T-helper 2 cell treated with Interferon-gamma antibody and Interleukin-4, amounts not matched to agents 5 μg/mL and 100 μg/mL, for 36 hours (primary cell): Measurements from ENCODE around the gene TUBGCP3.
"Not testable (repeated sequence)": the region's sequence is repeated elsewhere in the genome, so short reads cannot be mapped to it uniquely, and the experiment has no call there.

Experiments used
- DNase-seq: peaks from one replicate; pipeline ENCODE4 v3.0.0; 2021; ENCODE audit warnings: low spot score
- H3K27ac Mint-ChIP-seq: one replicate; pipeline ENCODE4 v1.8.0; 2021; ENCODE audit warnings: mild to moderate bottlenecking, mixed read lengths
- H3K27me3 Mint-ChIP-seq: one replicate; pipeline ENCODE4 v1.8.0; 2021; ENCODE audit warnings: low read depth, mixed read lengths
- H3K36me3 Mint-ChIP-seq: one replicate; pipeline ENCODE4 v1.8.0; 2021; ENCODE audit warnings: low read depth, mixed read lengths
- H3K4me1 Mint-ChIP-seq: one replicate; pipeline ENCODE4 v1.8.0; 2021; ENCODE audit warnings: low read depth, mixed read lengths
- H3K4me3 Mint-ChIP-seq: one replicate; pipeline ENCODE4 v1.8.0; 2022; ENCODE audit warnings: mild to moderate bottlenecking, moderate library complexity, mixed read lengths
- H3K9me3 Mint-ChIP-seq: one replicate; pipeline ENCODE4 v1.8.0; 2021; ENCODE audit warnings: mixed read lengths

Gene TUBGCP3

DNA sequence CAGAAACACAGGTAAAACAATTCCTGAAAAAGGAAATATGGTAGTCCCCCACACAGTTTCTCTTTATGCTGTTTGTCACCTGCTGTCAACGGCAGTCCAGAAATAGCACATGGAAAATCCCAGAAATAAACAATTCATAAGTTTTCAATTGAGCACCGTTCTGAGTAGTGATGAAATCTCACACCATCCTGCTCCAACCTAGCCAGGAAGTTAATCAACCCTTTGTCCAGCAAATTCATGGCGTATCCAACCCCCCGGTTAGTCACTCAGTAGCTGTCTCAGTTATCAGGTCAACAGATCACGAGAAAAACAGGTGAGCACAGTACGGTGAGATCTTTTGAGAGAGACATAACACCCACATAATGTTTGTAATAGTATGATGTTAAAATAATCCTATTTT lies 74.2 kb downstream of the TUBGCP3 start:
- Mint-ChIP-seq H3K27me3 (no peaks in the 10 kb centered on the region), H3K9me3 (no peaks in the 10 kb centered on the region), H3K4me1 (no peaks in the 10 kb centered on the region), H3K4me3 (no peak overlapping the region), H3K27ac (no peak overlapping the region), H3K36me3 (peaks cover 19% of the 10 kb centered on the region)
- no peak for DNase-seq

DNA sequence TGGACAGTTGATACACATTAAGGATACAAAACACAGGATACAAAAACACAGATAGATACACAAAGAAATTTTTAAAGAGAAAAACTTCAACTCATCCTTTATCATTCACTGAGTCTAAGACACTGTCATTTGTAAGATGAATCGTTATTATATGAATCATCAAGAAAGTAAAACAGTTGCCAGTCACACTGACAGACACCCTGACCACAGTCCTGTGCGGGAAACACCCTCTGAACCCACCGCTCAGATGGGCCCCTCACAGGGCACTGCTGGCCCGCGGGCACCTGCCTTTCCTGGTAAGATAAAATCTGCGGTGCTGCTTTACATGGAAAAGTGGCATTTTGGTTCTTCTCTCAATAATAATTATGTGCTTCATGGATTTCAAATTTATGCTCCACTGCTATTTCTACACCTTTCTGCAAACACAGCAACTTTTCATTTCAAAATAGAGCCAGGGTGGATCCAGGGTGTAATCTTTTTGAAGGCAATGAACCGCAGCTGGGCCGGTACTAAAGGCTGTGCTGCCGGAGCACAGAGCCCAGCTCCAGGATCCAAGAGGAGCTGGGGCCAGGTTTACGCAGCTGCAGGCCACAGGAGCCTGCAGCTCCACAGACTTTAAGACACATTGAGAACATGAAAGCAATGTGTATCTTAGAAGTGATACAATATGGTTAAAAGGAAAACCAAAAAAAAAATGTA lies 76.8 kb downstream of the TUBGCP3 start:
- H3K36me3 Mint-ChIP-seq = peaks cover 16% of the 10 kb centered on the region

GRCh38 chr13:112510002-112510780 lies 77.8 kb downstream of the TUBGCP3 start:
- no peaks in the 10 kb centered on the region for H3K27me3 Mint-ChIP-seq
- DNase-seq = no peak
- no peaks in the 10 kb centered on the region for H3K4me1 Mint-ChIP-seq
- no peak overlapping the region for H3K4me3 Mint-ChIP-seq
- H3K27ac Mint-ChIP-seq = no peak overlapping the region
- peaks cover 14% of the 10 kb centered on the region for H3K36me3 Mint-ChIP-seq
- H3K9me3 Mint-ChIP-seq = no peaks in the 10 kb centered on the region

More for the DNA sequence above, 76.8 kb downstream of the TUBGCP3 start:
- Mint-ChIP-seq H3K27ac (no peak overlapping the region), H3K4me3 (no peak overlapping the region), H3K4me1 (no peaks in the 10 kb centered on the region), H3K9me3 (no peaks in the 10 kb centered on the region), H3K27me3 (no peaks in the 10 kb centered on the region)
- DNase-seq = peak; percentile 10

DNA sequence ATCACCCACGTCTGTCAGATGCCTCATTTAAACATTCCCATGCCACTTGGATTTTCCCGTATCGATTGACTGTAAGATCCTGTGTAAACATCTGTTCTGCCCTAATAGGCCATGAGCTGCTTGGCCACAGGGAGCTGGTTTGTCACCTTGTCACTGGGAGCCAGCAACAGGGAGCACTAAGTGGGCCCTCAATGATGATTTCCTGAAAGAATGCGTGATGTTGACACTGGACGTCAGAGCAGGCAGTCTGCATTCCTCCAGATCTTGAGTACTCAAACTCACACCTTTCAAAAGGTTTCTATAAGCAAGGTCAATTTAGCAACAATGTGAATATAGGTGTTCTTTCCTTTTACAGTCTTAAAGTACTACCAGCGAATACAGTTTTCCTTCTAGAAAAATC lies 78.8 kb downstream of the TUBGCP3 start:
- H3K27me3 Mint-ChIP-seq = no peaks in the 10 kb centered on the region
- H3K4me3 Mint-ChIP-seq = no peak overlapping the region
- no peaks in the 10 kb centered on the region for H3K4me1 Mint-ChIP-seq
- no peak overlapping the region for H3K27ac Mint-ChIP-seq
- H3K36me3 Mint-ChIP-seq = peaks cover 14% of the 10 kb centered on the region
- no peaks in the 10 kb centered on the region for H3K9me3 Mint-ChIP-seq
- DNase-seq = no peak

GRCh38 chr13:112506046-112506445 lies 81.9 kb downstream of the TUBGCP3 start:
- Mint-ChIP-seq H3K27me3 (no peaks in the 10 kb centered on the region), H3K9me3 (no peaks in the 10 kb centered on the region), H3K36me3 (peaks cover 28% of the 10 kb centered on the region), H3K4me3 (no peak overlapping the region), H3K27ac (no peak overlapping the region), H3K4me1 (no peaks in the 10 kb centered on the region)
- no peak for DNase-seq

DNA sequence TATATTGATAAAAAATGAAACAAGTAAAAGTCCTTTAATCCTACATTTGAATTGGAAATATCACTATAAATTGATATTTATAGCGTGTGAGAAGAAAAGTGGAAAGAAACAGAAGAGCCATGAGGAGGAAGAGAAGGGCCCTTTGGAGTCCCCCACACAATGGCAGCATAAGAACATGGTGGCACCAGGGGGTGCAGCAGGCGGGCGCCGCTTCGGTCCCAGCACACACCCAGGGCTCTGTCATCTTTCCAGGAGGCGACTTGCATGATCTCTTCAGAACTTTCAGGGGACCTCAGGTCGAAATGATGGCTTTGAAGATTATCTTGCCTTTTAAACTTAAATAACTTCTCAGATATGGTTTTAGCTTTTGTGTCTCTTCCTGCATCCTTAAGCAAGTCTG lies 91.8 kb downstream of the TUBGCP3 start:
- no peaks in the 10 kb centered on the region for H3K9me3 Mint-ChIP-seq
- H3K4me1 Mint-ChIP-seq = peaks cover 2% of the 10 kb centered on the region
- peaks cover 28% of the 10 kb centered on the region for H3K36me3 Mint-ChIP-seq
- no peak for DNase-seq
- no peaks in the 10 kb centered on the region for H3K27me3 Mint-ChIP-seq
- no peak overlapping the region for H3K4me3 Mint-ChIP-seq
- H3K27ac Mint-ChIP-seq = no peak overlapping the region

GRCh38 chr13:112495465-112495864 lies 92.5 kb downstream of the TUBGCP3 start:
- H3K4me3 Mint-ChIP-seq = no peak overlapping the region
- H3K4me1 Mint-ChIP-seq = peaks cover 2% of the 10 kb centered on the region
- no peak for DNase-seq
- H3K36me3 Mint-ChIP-seq = peaks cover 24% of the 10 kb centered on the region
- no peaks in the 10 kb centered on the region for H3K27me3 Mint-ChIP-seq
- no peak overlapping the region for H3K27ac Mint-ChIP-seq
- H3K9me3 Mint-ChIP-seq = no peaks in the 10 kb centered on the region

DNA sequence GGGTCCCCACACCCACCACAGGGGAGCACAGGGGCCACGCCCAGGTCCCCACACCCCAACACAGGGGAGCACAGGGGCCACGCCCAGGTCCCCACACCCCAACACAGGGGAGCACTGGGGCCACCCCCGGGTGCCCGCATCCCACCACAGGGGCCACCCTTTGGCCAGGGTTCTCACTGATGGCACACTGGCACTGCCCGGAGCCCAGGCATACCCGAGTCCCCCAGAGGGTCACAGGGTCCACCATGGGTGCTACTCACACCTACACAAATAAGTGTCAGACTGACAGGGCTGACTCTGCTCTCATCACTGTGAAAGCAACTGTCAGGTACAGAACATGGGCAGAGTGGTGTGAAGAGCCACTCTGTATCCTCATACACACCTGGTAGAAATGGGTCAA lies 98.8 kb downstream of the TUBGCP3 start:
- DNase-seq = no peak
- H3K27ac Mint-ChIP-seq = no peak overlapping the region
- H3K9me3 Mint-ChIP-seq = no peaks in the 10 kb centered on the region
- peaks cover 7% of the 10 kb centered on the region for H3K36me3 Mint-ChIP-seq
- H3K4me3 Mint-ChIP-seq = no peak overlapping the region
- no peaks in the 10 kb centered on the region for H3K27me3 Mint-ChIP-seq
- peaks cover 5% of the 10 kb centered on the region for H3K4me1 Mint-ChIP-seq

GRCh38 chr13:112488343-112489050 lies 99.5 kb downstream of the TUBGCP3 start:
- H3K4me3 Mint-ChIP-seq, H3K4me1 Mint-ChIP-seq, H3K36me3 Mint-ChIP-seq, H3K9me3 Mint-ChIP-seq, DNase-seq, H3K27ac Mint-ChIP-seq, H3K27me3 Mint-ChIP-seq: not testable (repeated sequence)

- Mint-ChIP-seq H3K4me3 (no peak overlapping the region), H3K9me3 (no peaks in the 10 kb centered on the region)
- DNase-seq = no peak
These were observed 100.8 kb downstream of the TUBGCP3 start for GRCh38 chr13:112487127-112487517.

GRCh38 chr13:112486386-112487126 lies 101.4 kb downstream of the TUBGCP3 start:
- Mint-ChIP-seq H3K27ac (no peak overlapping the region), H3K4me3 (no peak overlapping the region), H3K36me3 (peaks cover 7% of the 10 kb centered on the region), H3K4me1 (peaks cover 5% of the 10 kb centered on the region), H3K27me3 (no peaks in the 10 kb centered on the region), H3K9me3 (no peaks in the 10 kb centered on the region)
- no peak for DNase-seq

More at GRCh38 chr13:112487127-112487517, 100.8 kb downstream of the TUBGCP3 start:
- H3K36me3 Mint-ChIP-seq = peaks cover 7% of the 10 kb centered on the region
- no peaks in the 10 kb centered on the region for H3K27me3 Mint-ChIP-seq
- no peak overlapping the region for H3K27ac Mint-ChIP-seq
- peaks cover 5% of the 10 kb centered on the region for H3K4me1 Mint-ChIP-seq

DNA sequence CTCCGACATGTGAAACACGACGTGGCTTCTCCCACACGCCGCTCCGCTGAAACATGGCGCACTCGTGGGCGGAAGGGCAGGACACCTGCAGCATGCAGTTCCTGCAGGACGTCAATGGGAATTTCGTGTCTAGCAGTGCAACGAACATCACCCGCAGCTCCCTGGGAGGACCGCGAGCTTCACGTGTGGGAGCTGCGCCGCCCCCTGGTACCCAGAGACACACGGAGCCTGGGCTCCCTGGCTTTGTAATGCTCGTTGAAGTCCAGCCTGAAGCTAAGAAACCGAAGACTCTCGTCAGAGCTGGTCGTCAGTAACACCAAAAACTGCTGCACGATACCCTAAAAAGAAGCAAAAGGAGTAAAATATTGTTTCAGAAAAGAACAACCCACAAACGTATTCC lies 102.1 kb downstream of the TUBGCP3 start:
- H3K4me1 Mint-ChIP-seq, H3K27ac Mint-ChIP-seq, DNase-seq, H3K4me3 Mint-ChIP-seq, H3K36me3 Mint-ChIP-seq, H3K9me3 Mint-ChIP-seq, H3K27me3 Mint-ChIP-seq: not testable (repeated sequence)

- Mint-ChIP-seq H3K36me3 (peaks cover 6% of the 10 kb centered on the region), H3K4me1 (no peaks in the 10 kb centered on the region), H3K27me3 (no peaks in the 10 kb centered on the region), H3K27ac (no peak overlapping the region), H3K4me3 (no peak overlapping the region), H3K9me3 (no peaks in the 10 kb centered on the region)
- no peak for DNase-seq
These were observed 104.7 kb downstream of the TUBGCP3 start for GRCh38 chr13:112483299-112483698.

DNA sequence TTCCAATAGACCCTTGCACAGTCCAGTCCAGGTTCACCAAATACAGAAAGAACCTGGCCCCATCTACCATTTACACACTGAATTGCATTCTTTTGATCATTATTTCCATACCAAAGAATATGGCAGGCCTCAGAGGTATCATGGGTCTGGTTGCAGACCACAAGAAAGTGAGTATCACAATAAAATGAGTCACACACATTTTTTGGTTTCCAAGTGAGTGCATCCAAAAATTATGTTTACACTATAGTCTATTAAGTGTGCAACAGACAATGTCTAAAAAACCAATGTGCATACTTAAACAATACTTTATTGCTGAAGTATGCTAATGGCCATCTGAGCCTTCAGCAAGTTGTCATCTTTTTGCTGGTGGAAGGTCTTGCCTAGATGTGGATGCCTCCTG lies 106.5 kb downstream of the TUBGCP3 start:
- Mint-ChIP-seq H3K36me3 (peaks cover 2% of the 10 kb centered on the region), H3K27me3 (no peaks in the 10 kb centered on the region), H3K9me3 (no peaks in the 10 kb centered on the region), H3K27ac (no peak overlapping the region), H3K4me1 (no peaks in the 10 kb centered on the region), H3K4me3 (no peak overlapping the region)
- DNase-seq = no peak
